ENCODE measurements around the gene TMEM139. TPM values are rescaled to one million over a fixed set of nuclear protein-coding genes. Genes with fewer than 3 reads are reported as not detected.
A peak's percentile ranks its signal among the peaks of the same experiment; 100 is the strongest.

The TMEM139 gene
- polyA plus RNA-seq, 1 of the 3 experiments (the other 2 are of a cell fraction) = 0.05 TPM

- Histone ChIP-seq H3K4me3 (ENCODE audit: low read depth in 2 of 2, low read length in 1 of 2) (no peak overlapping the region), H3K27ac (ENCODE audit: low read depth in 2 of 2, low read length in 1 of 2) (peak overlapping the region in 1 of 2 experiments; percentile 59; a peak in 2 of 4 replicates), H3K9me3 (no peaks in the 10 kb centered on the region), H3K9me2 (no peaks in the 10 kb centered on the region), H3K36me3 (replicated peaks in 1 of 2; ENCODE audit: control insufficient read depth in 1 of 2, insufficient read depth in 2 of 2, low read length in 1 of 2) (peaks cover 84 to 97% of the 10 kb centered on the region in 2 experiments), H2AFZ (ENCODE audit: low read depth) (no peak overlapping the region), H3K79me2 (ENCODE audit: insufficient read depth) (peaks cover 51% of the 10 kb centered on the region), H3K9ac (no peak overlapping the region), H4K20me1 (ENCODE audit: insufficient read depth) (peaks cover 18% of the 10 kb centered on the region), H3K4me2 (0 out of 2 replicates have a peak overlapping the region, but pooled peaks have one; percentile 38), H3K27me3 (ENCODE audit: insufficient read depth) (no peaks in the 10 kb centered on the region), H3F3A (replicated peaks; ENCODE audit: insufficient read depth) (peaks cover 32% of the 10 kb centered on the region), H3K4me1 (ENCODE audit: control insufficient read depth in 1 of 2, insufficient read depth in 2 of 2, low read depth in 1 of 2, low read length in 1 of 2) (peaks cover 0 to 28% of the 10 kb centered on the region in 2 experiments; a peak in 2 of 4 replicates)
- ChIA-PET POLR2A (no interaction called here), CTCF (interaction anchor here (1.1 to 7.0 kb wide), 7 partner anchors 9 to 81 kb away, joined by 3 to 60 read pairs (median 5); partner anchors contain the start of gene GSTK1)
- peak; percentile 57; the same call in 1 of the 2 replicates for TF ChIP-seq PBX3 (IDR thresholded peaks at IDR 0.05)
- TF ChIP-seq FOSL2 (IDR thresholded peaks at IDR 0.05; ENCODE audit: borderline replicate concordance, low read depth) = peak; percentile 21; the same call in 1 of the 2 replicates
- peak; percentile 51; the same call in 1 of the 2 replicates for TF ChIP-seq JUND (IDR thresholded peaks at IDR 0.05)
- TF ChIP-seq, protein P1, sequence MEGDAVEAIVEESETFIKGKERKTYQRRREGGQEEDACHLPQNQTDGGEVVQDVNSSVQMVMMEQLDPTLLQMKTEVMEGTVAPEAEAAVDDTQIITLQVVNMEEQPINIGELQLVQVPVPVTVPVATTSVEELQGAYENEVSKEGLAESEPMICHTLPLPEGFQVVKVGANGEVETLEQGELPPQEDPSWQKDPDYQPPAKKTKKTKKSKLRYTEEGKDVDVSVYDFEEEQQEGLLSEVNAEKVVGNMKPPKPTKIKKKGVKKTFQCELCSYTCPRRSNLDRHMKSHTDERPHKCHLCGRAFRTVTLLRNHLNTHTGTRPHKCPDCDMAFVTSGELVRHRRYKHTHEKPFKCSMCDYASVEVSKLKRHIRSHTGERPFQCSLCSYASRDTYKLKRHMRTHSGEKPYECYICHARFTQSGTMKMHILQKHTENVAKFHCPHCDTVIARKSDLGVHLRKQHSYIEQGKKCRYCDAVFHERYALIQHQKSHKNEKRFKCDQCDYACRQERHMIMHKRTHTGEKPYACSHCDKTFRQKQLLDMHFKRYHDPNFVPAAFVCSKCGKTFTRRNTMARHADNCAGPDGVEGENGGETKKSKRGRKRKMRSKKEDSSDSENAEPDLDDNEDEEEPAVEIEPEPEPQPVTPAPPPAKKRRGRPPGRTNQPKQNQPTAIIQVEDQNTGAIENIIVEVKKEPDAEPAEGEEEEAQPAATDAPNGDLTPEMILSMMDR (IDR thresholded peaks at IDR 0.05) = no peak
- no peak for DNase-seq
Observed at GRCh38 chr7:143295870-143296269, 11.1 kb downstream of the TMEM139 start.

GRCh38 chr7:143296686-143297085, 11.9 kb downstream of the TMEM139 start:
- peaks cover 84 to 99% of the 10 kb centered on the region in 2 experiments for H3K36me3 ChIP-seq (replicated peaks in 1 of 2; ENCODE audit: control insufficient read depth in 1 of 2, insufficient read depth in 2 of 2, low read length in 1 of 2)
- no peaks in the 10 kb centered on the region for H3K9me3 ChIP-seq
- no peaks in the 10 kb centered on the region for H3K9me2 ChIP-seq
- no peak for DNase-seq
- no peak overlapping the region for H2AFZ ChIP-seq (ENCODE audit: low read depth)
- H3K9ac ChIP-seq = no peak overlapping the region
- POLR2A ChIA-PET = interaction anchor here (0.7 kb wide), 1 partner anchor 8 kb away, joined by 4 read pairs; the partner anchor contains the start of gene CASP2
- TF ChIP-seq EP300 (IDR thresholded peaks at IDR 0.05; ENCODE audit: borderline replicate concordance in 1 of 2, low read depth in 1 of 2, low read length in 1 of 2) = no peak
- no peak for TF ChIP-seq ZBTB33 (IDR thresholded peaks at IDR 0.05; ENCODE audit: borderline replicate concordance, low read depth)
- no peak for TF ChIP-seq USF1 (IDR thresholded peaks at IDR 0.05; ENCODE audit: borderline replicate concordance, low read depth)
- no peak for TF ChIP-seq FOXJ3 (CRISPR knock-in tag; IDR thresholded peaks at IDR 0.05)
- no peak for TF ChIP-seq GATA2 (CRISPR knock-in tag; IDR thresholded peaks at IDR 0.05)
- TF ChIP-seq MEF2A (IDR thresholded peaks at IDR 0.05; ENCODE audit: borderline replicate concordance, low read depth) = no peak
- TF ChIP-seq CHD2 (IDR thresholded peaks at IDR 0.05; ENCODE audit: low read length, partially characterized antibody) = no peak
- TF ChIP-seq NFIC (IDR thresholded peaks at IDR 0.05; ENCODE audit: borderline replicate concordance) = no peak
- no peak for TF ChIP-seq TCF12 (IDR thresholded peaks at IDR 0.05)
- TF ChIP-seq ELF1 (IDR thresholded peaks at IDR 0.05) = no peak
- peaks cover 30% of the 10 kb centered on the region for H3F3A ChIP-seq (replicated peaks; ENCODE audit: insufficient read depth)
- peaks cover 43% of the 10 kb centered on the region for H3K79me2 ChIP-seq (ENCODE audit: insufficient read depth)
- H3K27me3 ChIP-seq (ENCODE audit: insufficient read depth) = no peaks in the 10 kb centered on the region
- H3K27ac ChIP-seq (ENCODE audit: low read depth in 2 of 2, low read length in 1 of 2) = peak overlapping the region in 1 of 2 experiments; percentile 59; a peak in 1 of 4 replicates
- H3K4me3 ChIP-seq (ENCODE audit: low read depth in 2 of 2, low read length in 1 of 2) = no peak overlapping the region
- CTCF ChIA-PET = interaction anchor here (0.7 to 7.0 kb wide), 9 partner anchors 9 to 331 kb away, joined by 3 to 60 read pairs (median 3); partner anchors contain the start of gene GSTK1
- peaks cover 0 to 26% of the 10 kb centered on the region in 2 experiments; a peak in 2 of 4 replicates for H3K4me1 ChIP-seq (ENCODE audit: control insufficient read depth in 1 of 2, insufficient read depth in 2 of 2, low read depth in 1 of 2, low read length in 1 of 2)
- WGBS (ENCODE audit: low lambda C conversion rate) = 68% methylated on average over 2 of the region's 2 CpGs
- H3K4me2 ChIP-seq = peak overlapping the region; percentile 9; the same call in 1 of the 2 replicates
- peaks cover 16% of the 10 kb centered on the region for H4K20me1 ChIP-seq (ENCODE audit: insufficient read depth)
